HEK293 (cell line): ENCODE results near the gene CCNI2.
A peak's percentile ranks its signal among the peaks of the same experiment; 100 is the strongest.

Source experiments
- CTCF ChIA-PET: fragments of 350-600 bp; formaldehyde crosslinking; extraction: SDS; loops from one replicate; lab custom pipeline; 2021; ENCODE audit warnings: antibody characterized with exemption; lab: Yijun Ruan, JAX
- POLR2A ChIA-PET: fragments of 300-600 bp; formaldehyde crosslinking; extraction: SDS; loops from one replicate; lab custom pipeline; 2020; ENCODE audit warnings: antibody characterized with exemption, inconsistent platforms; lab: Yijun Ruan, JAX
- H3K27ac ChIP-seq: fragments of 200-500 bp; sonication (Bioruptor generic); 2 replicates; pipeline ENCODE4 v1.5.1; 2014; ENCODE audit warnings: low read depth, low read length, control low read depth, inconsistent platforms; ENCODE audit errors: extremely low read depth
- H3K36me3 ChIP-seq, 2 experiments: fragments of 200-500 bp in 1 of 2; sonication (Bioruptor generic) in 1 of 2; 1 replicate in 1 of 2; 2 replicates in 1 of 2; pipeline ENCODE4 v1.5.1; 2014 to 2017; ENCODE audit warnings: inconsistent platforms in 2 of 2, low read length in 2 of 2; ENCODE audit not compliant: control insufficient read depth in 2 of 2, insufficient read depth in 1 of 2
- H3K4me1 ChIP-seq: fragments of 200-500 bp; sonication (Bioruptor generic); 2 replicates; pipeline ENCODE4 v1.5.1; 2014; ENCODE audit warnings: mild to moderate bottlenecking, low read length, inconsistent platforms; ENCODE audit not compliant: control insufficient read depth, insufficient read depth
- H3K4me3 ChIP-seq: 2 replicates; pipeline ENCODE4 v1.5.1; 2011; ENCODE audit warnings: low read depth, mild to moderate bottlenecking, control low read depth, low read length, moderate library complexity
- H3K9me3 ChIP-seq: fragments of 200-500 bp; sonication (Bioruptor generic); 2 replicates; pipeline ENCODE4 v1.5.1; 2014; ENCODE audit warnings: low read depth, low read length, inconsistent platforms; ENCODE audit not compliant: control insufficient read depth, insufficient read depth
- HOXD13 ChIP-seq: sonication (generic); formaldehyde crosslinking; IDR thresholded peaks from 2 replicates; pipeline ENCODE4 v1.8.0; 2022; ENCODE audit warnings: missing genetic modification reagents, borderline replicate concordance
- KLF9 ChIP-seq: fragments of 450-650 bp; formaldehyde crosslinking; IDR thresholded peaks from 2 replicates; pipeline ENCODE4 v1.5.1; 2016; ENCODE audit warnings: missing biosample characterization, missing genetic modification characterization, low read depth
- SP2 ChIP-seq: fragments of 450-650 bp; formaldehyde crosslinking; IDR thresholded peaks from 2 replicates; pipeline ENCODE4 v1.5.1; 2016; ENCODE audit warnings: missing biosample characterization, missing genetic modification characterization
- ZBTB8A ChIP-seq: fragments of 450-650 bp; formaldehyde crosslinking; IDR thresholded peaks from 2 replicates; pipeline ENCODE4 v1.5.1; 2016; ENCODE audit warnings: missing biosample characterization, missing genetic modification characterization
- ZFP41 ChIP-seq: fragments of 450-650 bp; formaldehyde crosslinking; IDR thresholded peaks from 2 replicates; pipeline ENCODE4 v1.5.1; 2016; ENCODE audit warnings: missing biosample characterization, missing genetic modification characterization, borderline replicate concordance
- ZNF112 ChIP-seq: fragments of 450-650 bp; formaldehyde crosslinking; IDR thresholded peaks from 2 replicates; pipeline ENCODE4 v1.5.0; 2017; ENCODE audit warnings: missing biosample characterization, missing genetic modification characterization
- ZNF121 ChIP-seq: fragments of 450-650 bp; formaldehyde crosslinking; IDR thresholded peaks from 2 replicates; pipeline ENCODE4 v1.5.1; 2016; ENCODE audit warnings: missing biosample characterization, missing genetic modification characterization
- ZNF302 ChIP-seq: fragments of 450-650 bp; formaldehyde crosslinking; IDR thresholded peaks from 2 replicates; pipeline ENCODE4 v1.5.1; 2016; ENCODE audit warnings: missing biosample characterization, missing genetic modification characterization, low read depth
- ZNF350 ChIP-seq: fragments of 450-650 bp; formaldehyde crosslinking; IDR thresholded peaks from 2 replicates; pipeline ENCODE4 v1.5.0; 2017; ENCODE audit warnings: missing biosample characterization, mild to moderate bottlenecking, missing genetic modification characterization
- ZNF37A ChIP-seq: fragments of 450-650 bp; IDR thresholded peaks from 2 replicates; pipeline ENCODE4 v1.5.1; 2018; ENCODE audit warnings: missing biosample characterization, missing genetic modification characterization
- ZNF391 ChIP-seq: fragments of 450-650 bp; formaldehyde crosslinking; IDR thresholded peaks from 2 replicates; pipeline ENCODE4 v1.5.1; 2016; ENCODE audit warnings: low read depth, missing biosample characterization, missing genetic modification characterization, borderline replicate concordance
- ZNF48 ChIP-seq: fragments of 450-650 bp; formaldehyde crosslinking; IDR thresholded peaks from 2 replicates; pipeline ENCODE4 v1.5.1; 2016; ENCODE audit warnings: missing biosample characterization, missing genetic modification characterization
- ZNF521 ChIP-seq: fragments of 450-650 bp; formaldehyde crosslinking; IDR thresholded peaks from 2 replicates; pipeline ENCODE4 v1.5.1; 2017; ENCODE audit warnings: missing biosample characterization, mild to moderate bottlenecking, missing genetic modification characterization
- ZNF701 ChIP-seq: fragments of 450-650 bp; formaldehyde crosslinking; IDR thresholded peaks from 2 replicates; pipeline ENCODE4 v1.5.1; 2016; ENCODE audit warnings: missing biosample characterization, missing genetic modification characterization
- ZNF747 ChIP-seq: fragments of 450-650 bp; formaldehyde crosslinking; IDR thresholded peaks from 2 replicates; pipeline ENCODE4 v1.5.1; 2016; ENCODE audit warnings: missing biosample characterization, missing genetic modification characterization
- ZNF776 ChIP-seq: fragments of 450-650 bp; formaldehyde crosslinking; IDR thresholded peaks from 2 replicates; pipeline ENCODE4 v1.5.0; 2017; ENCODE audit warnings: missing biosample characterization, missing genetic modification characterization, borderline replicate concordance
- TF ChIP-seq, protein P1 (sequence below): fragments of 450-650 bp; formaldehyde crosslinking; IDR thresholded peaks from 2 replicates; pipeline ENCODE4 v1.5.1; 2016; ENCODE audit warnings: missing biosample characterization, missing genetic modification characterization
- TF ChIP-seq, protein P2 (sequence below): fragments of 450-650 bp; formaldehyde crosslinking; IDR thresholded peaks from 2 replicates; pipeline ENCODE4 v1.5.1; 2016; ENCODE audit warnings: missing biosample characterization, missing genetic modification characterization
- TF ChIP-seq, protein P3 (sequence below): fragments of 450-650 bp; formaldehyde crosslinking; IDR thresholded peaks from 2 replicates; pipeline ENCODE4 v1.5.1; 2016; ENCODE audit warnings: missing biosample characterization, missing genetic modification characterization
- TF ChIP-seq, protein P4 (sequence below): fragments of 450-650 bp; formaldehyde crosslinking; IDR thresholded peaks from 2 replicates; pipeline ENCODE4 v1.5.1; 2017; ENCODE audit warnings: missing biosample characterization, missing genetic modification characterization
- TF ChIP-seq, protein P5 (sequence below): fragments of 450-650 bp; formaldehyde crosslinking; IDR thresholded peaks from 2 replicates; pipeline ENCODE4 v1.5.1; 2016; ENCODE audit warnings: missing biosample characterization, missing genetic modification characterization
- TF ChIP-seq, protein P6 (sequence below): fragments of 450-650 bp; formaldehyde crosslinking; IDR thresholded peaks from 2 replicates; pipeline ENCODE4 v1.5.1; 2016; ENCODE audit warnings: missing biosample characterization, missing genetic modification characterization
- TF ChIP-seq, protein P7 (sequence below): fragments of 450-650 bp; IDR thresholded peaks from 2 replicates; pipeline ENCODE4 v1.5.1; 2018; ENCODE audit warnings: missing biosample characterization, mild to moderate bottlenecking, missing genetic modification characterization

Gene CCNI2

DNA sequence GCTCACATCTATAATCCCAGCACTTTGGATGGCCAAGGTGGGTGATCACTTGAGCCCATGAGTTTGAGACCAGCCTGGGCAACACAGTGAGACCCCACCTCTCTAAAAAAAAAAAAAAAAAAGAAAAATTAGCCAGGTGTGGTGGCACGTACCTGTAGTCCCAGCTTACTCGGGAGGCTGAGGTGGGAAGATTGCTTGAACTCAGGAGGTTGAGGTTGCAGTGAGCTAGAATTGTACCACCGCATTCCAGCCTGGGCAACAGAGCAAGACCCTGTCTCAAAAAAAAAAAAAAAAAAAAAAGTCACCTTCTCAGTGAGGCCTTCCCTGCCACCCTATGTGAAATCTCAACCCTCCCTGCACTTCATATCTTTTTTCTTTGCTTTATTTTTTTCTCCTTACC, 43.8 kb downstream of the CCNI2 start (continued):
- TF ChIP-seq, protein P1, sequence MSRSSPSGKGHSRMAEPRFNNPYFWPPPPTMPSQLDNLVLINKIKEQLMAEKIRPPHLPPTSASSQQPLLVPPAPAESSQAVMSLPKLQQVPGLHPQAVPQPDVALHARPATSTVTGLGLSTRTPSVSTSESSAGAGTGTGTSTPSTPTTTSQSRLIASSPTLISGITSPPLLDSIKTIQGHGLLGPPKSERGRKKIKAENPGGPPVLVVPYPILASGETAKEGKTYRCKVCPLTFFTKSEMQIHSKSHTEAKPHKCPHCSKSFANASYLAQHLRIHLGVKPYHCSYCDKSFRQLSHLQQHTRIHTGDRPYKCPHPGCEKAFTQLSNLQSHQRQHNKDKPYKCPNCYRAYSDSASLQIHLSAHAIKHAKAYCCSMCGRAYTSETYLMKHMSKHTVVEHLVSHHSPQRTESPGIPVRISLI: peak; percentile 37
- TF ChIP-seq HOXD13 (CRISPR knock-in tag) (no peak), SP2 (no peak), ZNF121 (tag by site-specific recombination) (peak; percentile 91), ZNF521 (tag by site-specific recombination) (no peak), ZNF701 (tag by site-specific recombination) (no peak), ZNF37A (tag by site-specific recombination) (no peak), ZNF112 (tag by site-specific recombination) (no peak)
- TF ChIP-seq, protein P2, sequence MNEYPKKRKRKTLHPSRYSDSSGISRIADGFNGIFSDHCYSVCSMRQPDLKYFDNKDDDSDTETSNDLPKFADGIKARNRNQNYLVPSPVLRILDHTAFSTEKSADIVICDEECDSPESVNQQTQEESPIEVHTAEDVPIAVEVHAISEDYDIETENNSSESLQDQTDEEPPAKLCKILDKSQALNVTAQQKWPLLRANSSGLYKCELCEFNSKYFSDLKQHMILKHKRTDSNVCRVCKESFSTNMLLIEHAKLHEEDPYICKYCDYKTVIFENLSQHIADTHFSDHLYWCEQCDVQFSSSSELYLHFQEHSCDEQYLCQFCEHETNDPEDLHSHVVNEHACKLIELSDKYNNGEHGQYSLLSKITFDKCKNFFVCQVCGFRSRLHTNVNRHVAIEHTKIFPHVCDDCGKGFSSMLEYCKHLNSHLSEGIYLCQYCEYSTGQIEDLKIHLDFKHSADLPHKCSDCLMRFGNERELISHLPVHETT (tag by site-specific recombination): no peak

DNA sequence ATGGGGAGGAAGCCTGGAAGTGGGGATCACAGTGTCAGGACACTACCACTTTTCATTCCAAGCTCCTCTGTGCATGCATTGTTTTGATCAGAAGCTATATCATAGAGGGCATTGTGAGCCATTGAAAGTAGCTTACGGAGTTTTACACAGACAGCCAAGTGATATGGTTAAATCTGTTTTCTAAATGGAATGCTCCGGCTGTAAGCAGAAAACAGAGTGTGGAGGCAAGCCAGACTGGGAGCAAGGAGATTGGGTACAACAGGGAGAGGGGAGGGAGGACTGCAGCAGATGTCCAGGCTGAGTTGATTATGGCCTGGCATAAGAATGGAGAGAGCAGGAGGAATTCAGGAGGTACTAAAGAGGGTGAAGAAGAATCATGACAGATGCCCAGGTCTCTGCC, 50.4 kb downstream of the CCNI2 start:
- Histone ChIP-seq H3K9me3 (no peaks in the 10 kb centered on the region), H3K27ac (no peak overlapping the region), H3K4me1 (no peaks in the 10 kb centered on the region), H3K4me3 (no peak overlapping the region), H3K36me3 (no peaks in the 10 kb centered on the region)
- TF ChIP-seq, protein P3, sequence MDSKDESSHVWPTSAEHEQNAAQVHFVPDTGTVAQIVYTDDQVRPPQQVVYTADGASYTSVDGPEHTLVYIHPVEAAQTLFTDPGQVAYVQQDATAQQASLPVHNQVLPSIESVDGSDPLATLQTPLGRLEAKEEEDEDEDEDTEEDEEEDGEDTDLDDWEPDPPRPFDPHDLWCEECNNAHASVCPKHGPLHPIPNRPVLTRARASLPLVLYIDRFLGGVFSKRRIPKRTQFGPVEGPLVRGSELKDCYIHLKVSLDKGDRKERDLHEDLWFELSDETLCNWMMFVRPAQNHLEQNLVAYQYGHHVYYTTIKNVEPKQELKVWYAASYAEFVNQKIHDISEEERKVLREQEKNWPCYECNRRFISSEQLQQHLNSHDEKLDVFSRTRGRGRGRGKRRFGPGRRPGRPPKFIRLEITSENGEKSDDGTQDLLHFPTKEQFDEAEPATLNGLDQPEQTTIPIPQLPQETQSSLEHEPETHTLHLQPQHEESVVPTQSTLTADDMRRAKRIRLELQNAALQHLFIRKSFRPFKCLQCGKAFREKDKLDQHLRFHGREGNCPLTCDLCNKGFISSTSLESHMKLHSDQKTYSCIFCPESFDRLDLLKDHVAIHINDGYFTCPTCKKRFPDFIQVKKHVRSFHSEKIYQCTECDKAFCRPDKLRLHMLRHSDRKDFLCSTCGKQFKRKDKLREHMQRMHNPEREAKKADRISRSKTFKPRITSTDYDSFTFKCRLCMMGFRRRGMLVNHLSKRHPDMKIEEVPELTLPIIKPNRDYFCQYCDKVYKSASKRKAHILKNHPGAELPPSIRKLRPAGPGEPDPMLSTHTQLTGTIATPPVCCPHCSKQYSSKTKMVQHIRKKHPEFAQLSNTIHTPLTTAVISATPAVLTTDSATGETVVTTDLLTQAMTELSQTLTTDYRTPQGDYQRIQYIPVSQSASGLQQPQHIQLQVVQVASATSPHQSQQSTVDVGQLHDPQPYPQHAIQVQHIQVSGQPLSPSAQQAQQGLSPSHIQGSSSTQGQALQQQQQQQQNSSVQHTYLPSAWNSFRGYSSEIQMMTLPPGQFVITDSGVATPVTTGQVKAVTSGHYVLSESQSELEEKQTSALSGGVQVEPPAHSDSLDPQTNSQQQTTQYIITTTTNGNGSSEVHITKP (tag by site-specific recombination): peak; percentile 43
- TF ChIP-seq KLF9 (tag by site-specific recombination): no peak
- TF ChIP-seq, protein P4, sequence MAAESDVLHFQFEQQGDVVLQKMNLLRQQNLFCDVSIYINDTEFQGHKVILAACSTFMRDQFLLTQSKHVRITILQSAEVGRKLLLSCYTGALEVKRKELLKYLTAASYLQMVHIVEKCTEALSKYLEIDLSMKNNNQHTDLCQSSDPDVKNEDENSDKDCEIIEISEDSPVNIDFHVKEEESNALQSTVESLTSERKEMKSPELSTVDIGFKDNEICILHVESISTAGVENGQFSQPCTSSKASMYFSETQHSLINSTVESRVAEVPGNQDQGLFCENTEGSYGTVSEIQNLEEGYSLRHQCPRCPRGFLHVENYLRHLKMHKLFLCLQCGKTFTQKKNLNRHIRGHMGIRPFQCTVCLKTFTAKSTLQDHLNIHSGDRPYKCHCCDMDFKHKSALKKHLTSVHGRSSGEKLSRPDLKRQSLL (tag by site-specific recombination): no peak
- ChIA-PET CTCF (interaction anchor here (0.6 to 3.5 kb wide), 3 partner anchors 9 to 23 kb away, joined by 3 to 11 read pairs (median 6); no protein-coding TSS in a partner anchor), POLR2A (interaction anchor here (0.6 kb wide), 1 partner anchor 166 kb away, joined by 4 read pairs; no protein-coding TSS in a partner anchor)

DNA sequence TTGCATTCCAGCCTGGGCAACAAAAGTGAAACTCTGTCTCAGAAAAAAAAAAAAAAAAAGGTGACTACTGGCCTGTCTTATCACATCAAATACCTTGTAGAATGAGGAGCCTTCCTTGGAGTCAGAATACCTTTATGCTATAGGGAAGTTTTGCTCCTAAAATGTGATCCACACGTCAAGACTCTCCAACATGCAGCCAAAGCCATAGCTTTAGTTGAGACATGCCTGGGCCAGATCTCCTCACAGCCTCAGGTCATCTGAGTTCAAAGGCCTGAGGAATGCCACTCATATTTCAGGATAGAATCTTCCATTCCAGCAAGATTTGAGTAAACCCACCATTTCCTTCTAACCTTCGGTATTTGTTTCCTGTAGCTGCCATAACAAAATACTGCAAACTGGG, 52.2 kb downstream of the CCNI2 start:
- ChIA-PET CTCF (interaction anchor here (0.6 to 3.5 kb wide), 2 partner anchors 21 to 55 kb away, joined by 5 to 11 read pairs; no protein-coding TSS in a partner anchor), POLR2A (interaction anchor here (0.7 kb wide), 1 partner anchor 1443 kb away, joined by 6 read pairs; no protein-coding TSS in a partner anchor)
- Histone ChIP-seq H3K4me1 (no peaks in the 10 kb centered on the region), H3K4me3 (no peak overlapping the region), H3K9me3 (no peaks in the 10 kb centered on the region), H3K27ac (no peak overlapping the region), H3K36me3 (no peaks in the 10 kb centered on the region)
- TF ChIP-seq, protein P5, sequence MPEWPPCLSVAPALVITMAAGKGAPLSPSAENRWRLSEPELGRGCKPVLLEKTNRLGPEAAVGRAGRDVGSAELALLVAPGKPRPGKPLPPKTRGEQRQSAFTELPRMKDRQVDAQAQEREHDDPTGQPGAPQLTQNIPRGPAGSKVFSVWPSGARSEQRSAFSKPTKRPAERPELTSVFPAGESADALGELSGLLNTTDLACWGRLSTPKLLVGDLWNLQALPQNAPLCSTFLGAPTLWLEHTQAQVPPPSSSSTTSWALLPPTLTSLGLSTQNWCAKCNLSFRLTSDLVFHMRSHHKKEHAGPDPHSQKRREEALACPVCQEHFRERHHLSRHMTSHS: no peak
- TF ChIP-seq ZNF350 (tag by site-specific recombination): no peak
- no peak for TF ChIP-seq ZNF391
- TF ChIP-seq ZFP41 (tag by site-specific recombination): no peak
- TF ChIP-seq, protein P6, sequence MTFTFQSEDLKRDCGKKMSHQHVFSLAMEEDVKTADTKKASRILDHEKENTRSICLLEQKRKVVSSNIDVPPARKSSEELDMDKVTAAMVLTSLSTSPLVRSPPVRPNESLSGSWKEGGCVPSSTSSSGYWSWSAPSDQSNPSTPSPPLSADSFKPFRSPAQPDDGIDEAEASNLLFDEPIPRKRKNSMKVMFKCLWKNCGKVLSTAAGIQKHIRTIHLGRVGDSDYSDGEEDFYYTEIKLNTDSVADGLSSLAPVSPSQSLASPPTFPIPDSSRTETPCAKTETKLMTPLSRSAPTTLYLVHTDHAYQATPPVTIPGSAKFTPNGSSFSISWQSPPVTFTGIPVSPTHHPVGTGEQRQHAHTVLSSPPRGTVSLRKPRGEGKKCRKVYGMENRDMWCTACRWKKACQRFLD (tag by site-specific recombination): no peak
- TF ChIP-seq ZNF776 (tag by site-specific recombination): no peak
- no peak for TF ChIP-seq SP2
- no peak for TF ChIP-seq ZNF302 (tag by site-specific recombination)
- no peak for TF ChIP-seq ZNF48 (tag by site-specific recombination)
- TF ChIP-seq ZNF747 (tag by site-specific recombination): no peak
- TF ChIP-seq, protein P7, sequence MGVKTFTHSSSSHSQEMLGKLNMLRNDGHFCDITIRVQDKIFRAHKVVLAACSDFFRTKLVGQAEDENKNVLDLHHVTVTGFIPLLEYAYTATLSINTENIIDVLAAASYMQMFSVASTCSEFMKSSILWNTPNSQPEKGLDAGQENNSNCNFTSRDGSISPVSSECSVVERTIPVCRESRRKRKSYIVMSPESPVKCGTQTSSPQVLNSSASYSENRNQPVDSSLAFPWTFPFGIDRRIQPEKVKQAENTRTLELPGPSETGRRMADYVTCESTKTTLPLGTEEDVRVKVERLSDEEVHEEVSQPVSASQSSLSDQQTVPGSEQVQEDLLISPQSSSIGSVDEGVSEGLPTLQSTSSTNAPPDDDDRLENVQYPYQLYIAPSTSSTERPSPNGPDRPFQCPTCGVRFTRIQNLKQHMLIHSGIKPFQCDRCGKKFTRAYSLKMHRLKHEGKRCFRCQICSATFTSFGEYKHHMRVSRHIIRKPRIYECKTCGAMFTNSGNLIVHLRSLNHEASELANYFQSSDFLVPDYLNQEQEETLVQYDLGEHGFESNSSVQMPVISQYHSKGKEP (tag by site-specific recombination): no peak
- no peak for TF ChIP-seq ZBTB8A
